GM12872 (cell line): ENCODE measurements around the gene PTPRR.

Experiments used
- CTCF ChIP-seq: IDR thresholded peaks from 3 replicates; pipeline ENCODE4 v1.5.1; 2011; ENCODE audit warnings: low read depth, mild to moderate bottlenecking, low read length, moderate library complexity; ENCODE audit not compliant: insufficient read depth

PTPRR gene

GRCh38 chr12:70721216-70721615 is 199.3 kb downstream of the PTPRR start:
- no peak for TF ChIP-seq CTCF

GRCh38 chr12:70719672-70720420 is 200.7 kb downstream of the PTPRR start:
- TF ChIP-seq CTCF: peak; percentile 84

GRCh38 chr12:70719071-70719470 is 201.5 kb downstream of the PTPRR start:
- TF ChIP-seq CTCF: no peak

- no peak for TF ChIP-seq CTCF
These were observed 208.7 kb downstream of the PTPRR start for GRCh38 chr12:70711831-70712230.

- no peak for TF ChIP-seq CTCF
These were observed 211.5 kb downstream of the PTPRR start for GRCh38 chr12:70709022-70709421.

- TF ChIP-seq CTCF: no peak
These were observed 213.9 kb downstream of the PTPRR start for GRCh38 chr12:70706611-70707010.

GRCh38 chr12:70698345-70698744 is 222.2 kb downstream of the PTPRR start:
- TF ChIP-seq CTCF: no peak
